HepG2 (cell line): ENCODE results near the gene EZH1. TPM values are rescaled to one million over a fixed set of nuclear protein-coding genes. Genes with fewer than 3 reads are reported as not detected.
A peak's percentile ranks its signal among the peaks of the same experiment; 100 is the strongest.

Experiments
- AHR ChIP-seq: IDR thresholded peaks from 2 replicates; pipeline ENCODE4 v1.6.1; 2018; ENCODE audit warnings: missing genetic modification reagents, missing compliant biosample characterization
- ATM ChIP-seq: fragments of 450-650 bp; IDR thresholded peaks from 2 replicates; pipeline ENCODE4 v1.7.1; 2017; ENCODE audit warnings: mild to moderate bottlenecking, borderline replicate concordance
- EP300 ChIP-seq, 3 experiments: sonication (generic) in 1 of 3; formaldehyde crosslinking in 1 of 3; IDR thresholded peaks; 2 replicates each; pipeline versions ENCODE4 v1.5.1 to v1.6.1; 2011 to 2020; ENCODE audit warnings: low read depth in 2 of 3, low read length in 2 of 3, borderline replicate concordance in 1 of 3, improper control_type of control experiment in 1 of 3, mild to moderate bottlenecking in 1 of 3, missing genetic modification reagents in 1 of 3, moderate library complexity in 1 of 3
- HIVEP1 ChIP-seq: sonication (generic); formaldehyde crosslinking; IDR thresholded peaks from 2 replicates; pipeline ENCODE4 v1.4.0; 2020; ENCODE audit warnings: mild to moderate bottlenecking, missing genetic modification reagents
- KDM5B ChIP-seq: sonication (generic); formaldehyde crosslinking; IDR thresholded peaks from 2 replicates; pipeline ENCODE4 v1.4.0; 2020; ENCODE audit warnings: missing genetic modification reagents, mild to moderate bottlenecking, borderline replicate concordance
- MIXL1 ChIP-seq: IDR thresholded peaks from 2 replicates; pipeline ENCODE4 v1.6.1; 2016
- MTA3 ChIP-seq: sonication (generic); formaldehyde crosslinking; IDR thresholded peaks from 2 replicates; pipeline ENCODE4 v1.4.0; 2020; ENCODE audit warnings: missing genetic modification reagents
- MTF2 ChIP-seq: sonication (generic); formaldehyde crosslinking; IDR thresholded peaks from 2 replicates; pipeline ENCODE4 v1.5.0; 2020; ENCODE audit warnings: missing genetic modification reagents, borderline replicate concordance
- RCOR2 ChIP-seq: IDR thresholded peaks from 2 replicates; pipeline ENCODE4 v1.6.1; 2016; ENCODE audit warnings: missing biosample characterization, missing genetic modification reagents
- SALL1 ChIP-seq: sonication (generic); formaldehyde crosslinking; IDR thresholded peaks from 2 replicates; pipeline ENCODE4 v1.8.0; 2022; ENCODE audit warnings: mild to moderate bottlenecking, missing genetic modification reagents
- SATB2 ChIP-seq: sonication (generic); formaldehyde crosslinking; IDR thresholded peaks from 2 replicates; pipeline ENCODE4 v1.5.0; 2020; ENCODE audit warnings: missing genetic modification reagents
- SETDB1 ChIP-seq: sonication (generic); formaldehyde crosslinking; IDR thresholded peaks from 2 replicates; pipeline ENCODE4 v1.5.1; 2020; ENCODE audit warnings: missing genetic modification reagents, mild to moderate bottlenecking, borderline replicate concordance
- SIX4 ChIP-seq: sonication (generic); formaldehyde crosslinking; IDR thresholded peaks from 2 replicates; pipeline ENCODE4 v1.4.0; 2020; ENCODE audit warnings: missing genetic modification reagents
- SRSF1 ChIP-seq: fragments of 200-400 bp; formaldehyde crosslinking; optimal IDR thresholded peaks from 2 replicates; pipeline ENCODE3; 2017; ENCODE audit warnings: mild to moderate bottlenecking, low read depth, low read length, moderate library complexity
- SYNCRIP ChIP-seq: fragments of 200-400 bp; formaldehyde crosslinking; IDR thresholded peaks from 2 replicates; pipeline ENCODE4 v1.6.1; 2018; ENCODE audit warnings: mild to moderate bottlenecking, low read depth, low read length; ENCODE audit not compliant: insufficient read depth
- TP53 ChIP-seq: sonication (generic); formaldehyde crosslinking; conservative IDR thresholded peaks from 2 replicates; pipeline ENCODE4 v1.4.0; 2020; ENCODE audit warnings: missing genetic modification reagents
- ZEB1 ChIP-seq: IDR thresholded peaks from 2 replicates; pipeline ENCODE4 v1.6.1; 2012; ENCODE audit warnings: mild to moderate bottlenecking, low read depth, inconsistent platforms; ENCODE audit not compliant: insufficient replicate concordance
- ZFP90 ChIP-seq: sonication (generic); formaldehyde crosslinking; IDR thresholded peaks from 2 replicates; pipeline ENCODE4 v1.8.0; 2022; ENCODE audit warnings: missing genetic modification reagents, mild to moderate bottlenecking, inconsistent platforms, borderline replicate concordance
- ZMAT3 ChIP-seq: sonication (generic); formaldehyde crosslinking; conservative IDR thresholded peaks from 2 replicates; pipeline ENCODE4 v1.7.0; 2021; ENCODE audit warnings: missing genetic modification reagents
- ZNF30 ChIP-seq: sonication (generic); formaldehyde crosslinking; IDR thresholded peaks from 2 replicates; pipeline ENCODE4 v1.5.0; 2020; ENCODE audit warnings: mild to moderate bottlenecking, missing genetic modification reagents
- ZNF564 ChIP-seq: sonication (generic); formaldehyde crosslinking; IDR thresholded peaks from 2 replicates; pipeline ENCODE4 v1.8.1; 2023; ENCODE audit warnings: mild to moderate bottlenecking, missing genetic modification reagents
- ZNF615 ChIP-seq: sonication (generic); formaldehyde crosslinking; IDR thresholded peaks from 2 replicates; pipeline ENCODE4 v1.5.0; 2020; ENCODE audit warnings: mild to moderate bottlenecking, missing genetic modification reagents, borderline replicate concordance
- ZNF616 ChIP-seq: sonication (generic); formaldehyde crosslinking; IDR thresholded peaks from 2 replicates; pipeline ENCODE4 v1.5.0; 2020; ENCODE audit warnings: low read depth, mild to moderate bottlenecking, missing genetic modification reagents
- ZNF660 ChIP-seq: sonication (generic); formaldehyde crosslinking; IDR thresholded peaks from 2 replicates; pipeline ENCODE4 v1.5.1; 2020; ENCODE audit warnings: mild to moderate bottlenecking, low read depth, missing genetic modification reagents, borderline replicate concordance
- ZNF83 ChIP-seq: sonication (generic); formaldehyde crosslinking; IDR thresholded peaks from 2 replicates; pipeline ENCODE4 v1.4.0; 2020; ENCODE audit warnings: missing genetic modification reagents, mild to moderate bottlenecking, borderline replicate concordance
- ZNF879 ChIP-seq: sonication (generic); formaldehyde crosslinking; IDR thresholded peaks from 2 replicates; pipeline ENCODE4 v1.8.1; 2023; ENCODE audit warnings: missing genetic modification reagents
- polyA plus RNA-seq, 8 experiments: library from polyadenylated mRNA; depleted of rRNA in 3 of 8; stranded (reverse) in 7 of 8; unstranded in 1 of 8; fragments of >200 nt; fragmentation: Illumina TruSeq in 4 of 8; extraction: Trizol in 4 of 8; gene quantifications; 2 replicates each; pipeline versions ENCODE4 v1.2.1 to v1.2.3, GENCODE V29; 2011 to 2016; ENCODE audit warnings: low read depth in 4 of 8, missing spikeins in 1 of 8, mixed read lengths in 1 of 8; ENCODE audit not compliant: insufficient read depth in 1 of 8
- total RNA-seq, 5 experiments: library from RNA; depleted of rRNA; stranded (reverse); fragments of >200 nt; fragmentation: Illumina TruSeq; extraction: Trizol; gene quantifications; 2 replicates each; pipeline ENCODE4 v1.2.3, GENCODE V29; 2016; ENCODE audit warnings: low read depth in 1 of 5
- TF ChIP-seq, protein P1 (sequence below): sonication (generic); formaldehyde crosslinking; IDR thresholded peaks from 2 replicates; pipeline ENCODE4 v1.5.1; 2020; ENCODE audit warnings: mild to moderate bottlenecking, missing genetic modification reagents, borderline replicate concordance
- TF ChIP-seq, protein P2 (sequence below): sonication (generic); formaldehyde crosslinking; IDR thresholded peaks from 2 replicates; pipeline ENCODE4 v1.8.1; 2023; ENCODE audit warnings: mild to moderate bottlenecking, inconsistent platforms, moderate library complexity, missing genetic modification reagents, borderline replicate concordance

Gene EZH1
- total and polyA plus RNA-seq, 2 of the 13 experiments (the other 11 are each of a cell fraction or from before 2014, with no cell fraction given), result 11.6 to 24.0 TPM

- TF ChIP-seq, protein P1, sequence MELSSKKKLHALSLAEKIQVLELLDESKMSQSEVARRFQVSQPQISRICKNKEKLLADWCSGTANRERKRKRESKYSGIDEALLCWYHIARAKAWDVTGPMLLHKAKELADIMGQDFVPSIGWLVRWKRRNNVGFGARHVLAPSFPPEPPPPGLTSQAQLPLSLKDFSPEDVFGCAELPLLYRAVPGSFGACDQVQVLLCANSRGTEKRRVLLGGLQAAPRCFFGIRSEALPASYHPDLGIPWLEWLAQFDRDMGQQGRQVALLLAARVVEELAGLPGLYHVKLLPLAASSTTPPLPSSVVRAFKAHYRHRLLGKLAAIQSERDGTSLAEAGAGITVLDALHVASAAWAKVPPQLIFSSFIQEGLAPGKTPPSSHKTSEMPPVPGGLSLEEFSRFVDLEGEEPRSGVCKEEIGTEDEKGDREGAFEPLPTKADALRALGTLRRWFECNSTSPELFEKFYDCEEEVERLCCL (CRISPR knock-in tag), result no peak
- TF ChIP-seq ZNF660, result no peak
- peak; percentile 74; the same call in 1 of the 2 replicates for TF ChIP-seq ZNF564 (CRISPR knock-in tag)
- no peak for TF ChIP-seq ZNF616 (CRISPR knock-in tag)
- 0 out of 2 replicates have a peak, but pooled peaks have one; percentile 48 for TF ChIP-seq RCOR2 (CRISPR knock-in tag)
- TF ChIP-seq SYNCRIP, result no peak
- no peak for TF ChIP-seq HIVEP1 (CRISPR knock-in tag)
- TF ChIP-seq SIX4 (CRISPR knock-in tag), result no peak; the same call in 1 of the 2 replicates
- TF ChIP-seq MTA3 (CRISPR knock-in tag), result no peak
- peak; percentile 90; the same call in 1 of the 2 replicates for TF ChIP-seq ZNF83 (CRISPR knock-in tag)
- peak; percentile 71; the same call in 1 of the 2 replicates for TF ChIP-seq MIXL1 (CRISPR knock-in tag)
- TF ChIP-seq, protein P2, sequence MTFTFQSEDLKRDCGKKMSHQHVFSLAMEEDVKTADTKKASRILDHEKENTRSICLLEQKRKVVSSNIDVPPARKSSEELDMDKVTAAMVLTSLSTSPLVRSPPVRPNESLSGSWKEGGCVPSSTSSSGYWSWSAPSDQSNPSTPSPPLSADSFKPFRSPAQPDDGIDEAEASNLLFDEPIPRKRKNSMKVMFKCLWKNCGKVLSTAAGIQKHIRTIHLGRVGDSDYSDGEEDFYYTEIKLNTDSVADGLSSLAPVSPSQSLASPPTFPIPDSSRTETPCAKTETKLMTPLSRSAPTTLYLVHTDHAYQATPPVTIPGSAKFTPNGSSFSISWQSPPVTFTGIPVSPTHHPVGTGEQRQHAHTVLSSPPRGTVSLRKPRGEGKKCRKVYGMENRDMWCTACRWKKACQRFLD (CRISPR knock-in tag), result no peak
- no peak for TF ChIP-seq ZNF879 (CRISPR knock-in tag)
- peak; percentile 14 for TF ChIP-seq ZEB1
- no peak for TF ChIP-seq ZNF30 (CRISPR knock-in tag)
- TF ChIP-seq SRSF1, result no peak
- TF ChIP-seq KDM5B (CRISPR knock-in tag), result peak; percentile 72; the same call in 1 of the 2 replicates
- TF ChIP-seq ZMAT3 (CRISPR knock-in tag), result no peak; the same call in 1 of the 2 replicates
- TF ChIP-seq SETDB1 (CRISPR knock-in tag), result no peak
- TF ChIP-seq SATB2 (CRISPR knock-in tag), result no peak
- no peak for TF ChIP-seq MTF2 (CRISPR knock-in tag)
- no peak; the same call in 1 of the 2 replicates for TF ChIP-seq ZFP90 (CRISPR knock-in tag)
- TF ChIP-seq SALL1 (CRISPR knock-in tag), result peak; percentile 91
- 0 out of 2 replicates have a peak, but pooled peaks have one; percentile 40 for TF ChIP-seq AHR (CRISPR knock-in tag)
- no peak for TF ChIP-seq ZNF615 (CRISPR knock-in tag)
- TF ChIP-seq EP300 (IDR thresholded peaks at IDR 0.05; ENCODE audit: low read depth in 2 of 2, low read length in 2 of 2), result peak; percentile 18 to 39; a peak in 2 of 4 replicates
- no peak for TF ChIP-seq EP300 (CRISPR knock-in tag; IDR thresholded peaks at IDR 0.05; ENCODE audit: borderline replicate concordance)
- TF ChIP-seq TP53, result no peak
- no peak for TF ChIP-seq ATM
Measured at GRCh38 chr17:42677921-42678781, 66.7 kb downstream of the EZH1 start (continued).
